Measurements from ENCODE around the gene TMEM229A. TPM values are rescaled to one million over a fixed set of nuclear protein-coding genes. Genes with fewer than 3 reads are reported as not detected.

TMEM229A gene
- total and polyA plus RNA-seq, 11 donors = 0.15 TPM; not detected in 10

DNA sequence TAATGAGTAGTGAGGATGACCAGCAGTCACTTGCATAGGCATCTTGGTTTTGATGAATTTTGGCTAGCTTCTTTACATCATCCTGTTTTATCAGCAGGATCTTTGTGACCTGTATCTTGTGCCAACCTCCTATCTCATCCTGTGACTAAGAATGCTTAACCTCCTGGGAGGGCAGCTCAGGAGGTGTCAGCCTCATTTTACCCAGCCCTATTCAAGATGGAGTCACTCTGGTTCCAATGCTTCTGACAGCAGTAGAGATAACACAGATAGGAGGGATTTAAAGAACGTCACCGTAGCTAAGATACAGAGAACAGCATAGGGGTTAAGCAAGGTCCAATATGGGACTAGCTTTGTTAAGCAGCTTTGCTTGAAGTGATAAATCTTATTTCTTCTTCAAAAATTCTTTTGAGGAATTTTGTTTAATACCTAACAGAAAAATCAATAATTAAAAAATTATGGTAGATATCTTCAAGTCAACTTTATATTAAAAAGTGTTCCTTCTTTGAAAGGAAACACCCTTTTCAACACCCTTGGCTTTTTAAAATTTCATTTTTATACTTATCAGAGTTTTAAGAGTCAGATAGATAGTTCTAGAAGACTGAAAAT is 39.9 kb downstream of the TMEM229A start:
- Histone ChIP-seq H3K9me3 (no peaks in the 10 kb centered on the region), H3K4me1 (peaks cover 0 to 3% (median 0%) of the 10 kb centered on the region in 12 donors), H3K27ac (no peak overlapping the region), H3K4me3 (no peak overlapping the region), H3K27me3 (no peaks in the 10 kb centered on the region), H3K36me3 (no peaks in the 10 kb centered on the region)
- ATAC-seq (no peak), DNase-seq (no peak)
- intact Hi-C loops (cut with DNase I) = no loop called here
- 39 to 49% (median 45%) methylated on average over 2 of the region's 2 CpGs for WGBS, 4 donors
- TF ChIP-seq, protein P1, sequence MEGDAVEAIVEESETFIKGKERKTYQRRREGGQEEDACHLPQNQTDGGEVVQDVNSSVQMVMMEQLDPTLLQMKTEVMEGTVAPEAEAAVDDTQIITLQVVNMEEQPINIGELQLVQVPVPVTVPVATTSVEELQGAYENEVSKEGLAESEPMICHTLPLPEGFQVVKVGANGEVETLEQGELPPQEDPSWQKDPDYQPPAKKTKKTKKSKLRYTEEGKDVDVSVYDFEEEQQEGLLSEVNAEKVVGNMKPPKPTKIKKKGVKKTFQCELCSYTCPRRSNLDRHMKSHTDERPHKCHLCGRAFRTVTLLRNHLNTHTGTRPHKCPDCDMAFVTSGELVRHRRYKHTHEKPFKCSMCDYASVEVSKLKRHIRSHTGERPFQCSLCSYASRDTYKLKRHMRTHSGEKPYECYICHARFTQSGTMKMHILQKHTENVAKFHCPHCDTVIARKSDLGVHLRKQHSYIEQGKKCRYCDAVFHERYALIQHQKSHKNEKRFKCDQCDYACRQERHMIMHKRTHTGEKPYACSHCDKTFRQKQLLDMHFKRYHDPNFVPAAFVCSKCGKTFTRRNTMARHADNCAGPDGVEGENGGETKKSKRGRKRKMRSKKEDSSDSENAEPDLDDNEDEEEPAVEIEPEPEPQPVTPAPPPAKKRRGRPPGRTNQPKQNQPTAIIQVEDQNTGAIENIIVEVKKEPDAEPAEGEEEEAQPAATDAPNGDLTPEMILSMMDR (IDR thresholded peaks at IDR 0.05) = no peak
- TF ChIP-seq POLR2A (IDR thresholded peaks at IDR 0.05) = no peak

DNA sequence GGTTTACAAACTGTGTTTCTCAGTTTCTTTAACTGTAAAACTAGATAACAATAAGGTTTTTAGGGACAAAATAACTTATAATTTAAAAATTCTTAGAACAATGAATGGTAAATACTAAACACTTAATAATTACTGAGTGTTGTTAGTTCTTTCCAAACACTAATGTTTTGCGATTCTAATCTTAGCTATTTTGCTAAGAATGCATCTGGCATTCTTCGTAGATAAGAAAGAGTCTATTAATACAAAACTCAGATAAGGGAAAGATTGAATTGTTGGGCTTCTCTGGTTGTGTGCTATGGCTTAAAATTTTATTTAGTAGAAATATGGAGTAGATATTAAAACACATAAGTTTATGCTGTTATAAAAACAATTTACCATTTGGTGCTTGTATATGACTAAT is 45.4 kb downstream of the TMEM229A start:
- Histone ChIP-seq H3K9me3 (no peaks in the 10 kb centered on the region), H3K4me3 (no peak overlapping the region), H3K27me3 (no peaks in the 10 kb centered on the region), H3K27ac (peak overlapping the region in 1 of 12 donors; percentile 40), H3K36me3 (no peaks in the 10 kb centered on the region), H3K4me1 (peaks cover 0 to 3% (median 0%) of the 10 kb centered on the region in 12 donors)
- intact Hi-C loops (cut with DNase I) = loop anchor here in 1 of 10 donors (10.0 kb wide), 1 partner anchor 257 kb away; no protein-coding TSS in a partner anchor
- 10 to 24% (median 17%) methylated on average over 2 of the region's 2 CpGs for WGBS, 4 donors
- ATAC-seq = no peak
- TF ChIP-seq, protein P1 (IDR thresholded peaks at IDR 0.05) = no peak
- no peak for TF ChIP-seq POLR2A (IDR thresholded peaks at IDR 0.05)
- no peak for DNase-seq

Other genes starting within 250 kb of the TMEM229A start
- under 1 TPM in 4 of 9 donors, not detected in 5; 0.10 to 0.43 (median 0.29) TPM for gene HYAL4, start 187.9 kb downstream of the TMEM229A start, total RNA-seq
- gene HYAL4, start 187.9 kb downstream of the TMEM229A start, polyA plus RNA-seq = not detected
- gene SPAM1, start 107.8 kb downstream of the TMEM229A start, total RNA-seq = under 1 TPM in 3 of 9 donors, not detected in 6; 0.09 to 0.46 (median 0.38) TPM
- gene SPAM1, start 107.8 kb downstream of the TMEM229A start, polyA plus RNA-seq = not detected

All from heart left ventricle (tissue), 16 donors.